ENCODE measurements around the gene HSP90AB1.

The HSP90AB1 gene

GRCh38 chr6:44265722-44266233, 18.9 kb downstream of the HSP90AB1 start:
- no peak for DNase-seq

DNA sequence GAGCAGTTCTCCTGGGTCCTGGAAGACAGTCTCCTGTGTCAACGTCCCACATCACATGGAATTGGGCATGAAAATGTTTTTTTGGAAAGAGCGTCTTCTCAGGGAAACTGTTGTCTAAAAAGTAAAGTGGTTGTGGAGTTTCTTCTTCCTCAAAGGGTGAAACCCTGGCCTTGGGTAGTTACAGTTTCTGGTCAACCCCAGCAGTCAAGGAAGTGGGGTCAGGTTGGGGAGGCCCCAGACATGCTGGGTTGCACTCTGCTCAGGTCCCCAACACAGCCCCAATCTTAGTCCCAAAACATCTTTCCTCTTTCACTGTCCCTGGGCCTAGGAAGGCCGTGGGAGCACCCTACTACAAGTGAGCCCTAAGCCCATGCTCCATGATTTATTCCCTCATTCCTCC, 19.4 kb downstream of the HSP90AB1 start:
- no peak for DNase-seq

DNA sequence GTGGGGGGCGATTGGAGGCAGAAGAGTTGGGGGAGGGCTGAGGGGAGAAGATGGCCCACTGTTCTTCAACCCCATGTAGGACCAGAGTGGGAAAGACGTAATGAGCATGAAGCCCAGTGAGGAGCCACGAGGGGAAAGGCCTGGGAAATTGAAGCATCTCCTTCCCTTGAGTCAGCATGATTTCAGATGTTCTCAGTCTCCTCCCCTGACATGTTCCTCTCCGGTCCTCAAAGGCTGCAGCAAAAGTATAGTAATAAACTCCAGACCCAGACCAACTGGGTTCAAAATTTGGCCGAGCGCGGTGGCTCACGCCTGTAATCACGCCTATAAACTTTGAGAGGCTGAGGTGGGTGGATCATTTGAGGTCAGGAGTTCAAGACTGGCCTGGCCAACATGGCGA, 20.4 kb downstream of the HSP90AB1 start:
- DNase-seq: no peak

DNA sequence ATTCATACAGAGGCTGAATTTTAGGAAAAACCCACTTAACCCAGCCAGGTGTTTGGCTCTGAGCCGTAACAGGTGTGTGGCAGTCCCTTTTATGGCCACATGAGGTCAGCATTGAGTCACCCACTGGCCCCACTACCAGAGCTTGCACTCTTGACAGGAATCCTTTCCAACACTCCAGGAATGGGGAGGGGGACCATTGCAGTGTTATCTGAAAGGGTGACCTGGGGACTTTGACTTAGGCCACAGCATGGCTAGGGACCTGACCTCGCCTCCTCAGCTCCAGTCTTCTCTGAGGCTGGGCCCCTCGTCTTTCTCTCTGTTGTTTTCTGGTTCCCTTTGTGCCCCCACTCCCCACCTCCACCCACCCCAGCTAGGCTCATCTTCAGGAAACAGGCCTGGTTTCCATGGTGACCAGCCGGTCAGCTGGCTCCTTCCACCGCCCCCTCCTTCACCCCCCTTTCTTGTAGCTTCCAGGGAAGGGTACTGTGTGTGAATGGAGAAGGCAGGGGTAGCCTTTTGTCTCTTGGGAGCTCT, 21.3 kb downstream of the HSP90AB1 start:
- DNase-seq: peak in 33 of 51 donors; percentile 15 to 64 (median 42)

GRCh38 chr6:44269178-44269920, 22.4 kb downstream of the HSP90AB1 start:
- no peak for DNase-seq

GRCh38 chr6:44269921-44270525, 23.1 kb downstream of the HSP90AB1 start, which contains the start of gene TMEM151B:
Gene TMEM151B (plus strand): TSS chr6:44270450. CDS start chr6:44270743, 293 bp downstream.
- peak in 21 of 51 donors; percentile 8 to 52 (median 32) for DNase-seq

DNA sequence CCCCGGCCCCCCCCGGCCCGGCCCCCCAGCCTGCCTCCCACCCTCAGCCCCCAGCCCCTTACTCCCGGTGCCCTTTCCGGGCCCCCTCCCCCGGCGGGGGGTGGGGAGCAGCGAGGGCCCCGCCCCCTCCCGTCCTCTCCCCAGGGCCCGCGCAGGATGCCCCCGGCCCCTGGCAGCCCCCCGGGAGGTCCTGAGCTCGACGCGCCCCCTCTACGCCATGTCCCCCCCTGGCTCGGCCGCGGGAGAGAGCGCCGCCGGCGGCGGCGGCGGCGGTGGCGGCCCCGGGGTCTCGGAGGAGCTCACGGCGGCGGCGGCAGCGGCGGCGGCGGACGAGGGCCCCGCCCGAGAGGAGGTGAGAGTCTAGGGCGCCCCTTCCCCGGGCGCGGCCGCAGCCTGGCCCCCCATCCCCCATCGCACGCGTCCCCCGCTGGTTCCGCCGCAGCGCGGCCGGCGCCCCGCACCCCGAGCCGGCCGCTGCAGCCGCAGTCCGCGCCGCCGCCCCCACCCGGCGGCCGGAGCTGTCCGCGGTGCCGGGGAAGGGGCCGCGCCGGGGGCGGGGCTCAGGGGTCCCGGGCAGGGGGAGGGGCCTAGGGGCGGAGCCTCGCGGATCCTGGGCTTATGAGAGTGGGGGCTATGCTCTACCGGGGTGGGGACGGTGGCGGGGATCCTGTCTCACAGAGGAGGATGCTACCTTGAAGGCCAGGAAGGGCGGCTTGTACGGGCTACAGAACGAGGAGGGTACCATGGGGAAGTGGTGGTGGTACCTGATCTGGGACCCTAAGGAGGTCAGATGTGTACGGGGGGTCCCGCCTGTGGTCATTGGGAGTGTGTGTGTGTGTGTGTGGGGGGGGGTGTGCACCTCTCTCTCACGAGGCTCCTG, 23.9 kb downstream of the HSP90AB1 start:
- DNase-seq: peak in 6 of 51 donors; percentile 18 to 48 (median 29)

GRCh38 chr6:44271406-44271723, 24.5 kb downstream of the HSP90AB1 start:
- no peak for DNase-seq

- DNase-seq: no peak
These were observed 25.0 kb downstream of the HSP90AB1 start for GRCh38 chr6:44271914-44272313.

- no peak for DNase-seq
These were observed 25.6 kb downstream of the HSP90AB1 start for GRCh38 chr6:44272529-44272928.

DNA sequence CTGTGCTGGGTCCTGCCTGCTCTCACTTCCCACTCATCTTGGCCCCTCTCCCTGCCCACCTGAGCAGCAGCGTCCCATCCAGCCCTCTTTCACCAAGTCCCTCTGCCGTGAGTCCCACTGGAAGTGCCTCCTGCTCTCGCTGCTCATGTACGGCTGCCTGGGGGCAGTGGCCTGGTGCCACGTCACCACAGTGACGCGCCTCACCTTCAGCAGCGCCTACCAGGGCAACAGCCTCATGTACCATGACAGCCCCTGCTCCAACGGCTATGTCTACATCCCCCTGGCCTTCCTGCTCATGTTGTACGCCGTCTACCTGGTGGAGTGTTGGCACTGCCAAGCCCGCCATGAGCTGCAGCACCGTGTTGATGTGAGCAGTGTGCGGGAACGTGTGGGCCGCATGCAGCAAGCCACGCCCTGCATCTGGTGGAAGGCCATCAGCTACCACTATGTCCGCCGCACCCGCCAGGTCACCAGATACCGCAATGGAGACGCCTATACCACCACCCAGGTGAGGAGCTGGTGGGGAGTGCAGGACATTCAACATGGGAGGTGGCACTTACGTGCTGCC, 26.2 kb downstream of the HSP90AB1 start:
- DNase-seq: no peak

GRCh38 chr6:44273617-44274016, 26.7 kb downstream of the HSP90AB1 start:
- no peak for DNase-seq

DNA sequence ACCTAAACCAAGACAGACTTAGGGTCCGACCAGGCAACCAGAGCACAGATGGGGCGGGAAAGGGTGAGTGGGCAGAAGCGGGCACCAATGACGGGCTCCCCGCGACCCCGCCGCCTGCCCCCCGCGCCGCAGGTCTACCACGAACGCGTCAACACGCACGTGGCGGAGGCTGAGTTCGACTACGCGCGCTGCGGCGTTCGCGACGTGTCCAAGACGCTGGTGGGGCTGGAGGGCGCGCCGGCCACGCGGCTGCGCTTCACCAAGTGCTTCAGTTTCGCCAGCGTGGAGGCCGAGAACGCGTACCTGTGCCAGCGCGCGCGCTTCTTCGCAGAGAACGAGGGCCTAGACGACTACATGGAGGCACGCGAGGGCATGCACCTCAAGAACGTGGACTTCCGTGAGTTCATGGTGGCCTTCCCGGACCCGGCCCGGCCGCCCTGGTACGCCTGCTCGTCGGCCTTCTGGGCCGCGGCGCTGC, 28.4 kb downstream of the HSP90AB1 start:
- no peak for DNase-seq

DNA sequence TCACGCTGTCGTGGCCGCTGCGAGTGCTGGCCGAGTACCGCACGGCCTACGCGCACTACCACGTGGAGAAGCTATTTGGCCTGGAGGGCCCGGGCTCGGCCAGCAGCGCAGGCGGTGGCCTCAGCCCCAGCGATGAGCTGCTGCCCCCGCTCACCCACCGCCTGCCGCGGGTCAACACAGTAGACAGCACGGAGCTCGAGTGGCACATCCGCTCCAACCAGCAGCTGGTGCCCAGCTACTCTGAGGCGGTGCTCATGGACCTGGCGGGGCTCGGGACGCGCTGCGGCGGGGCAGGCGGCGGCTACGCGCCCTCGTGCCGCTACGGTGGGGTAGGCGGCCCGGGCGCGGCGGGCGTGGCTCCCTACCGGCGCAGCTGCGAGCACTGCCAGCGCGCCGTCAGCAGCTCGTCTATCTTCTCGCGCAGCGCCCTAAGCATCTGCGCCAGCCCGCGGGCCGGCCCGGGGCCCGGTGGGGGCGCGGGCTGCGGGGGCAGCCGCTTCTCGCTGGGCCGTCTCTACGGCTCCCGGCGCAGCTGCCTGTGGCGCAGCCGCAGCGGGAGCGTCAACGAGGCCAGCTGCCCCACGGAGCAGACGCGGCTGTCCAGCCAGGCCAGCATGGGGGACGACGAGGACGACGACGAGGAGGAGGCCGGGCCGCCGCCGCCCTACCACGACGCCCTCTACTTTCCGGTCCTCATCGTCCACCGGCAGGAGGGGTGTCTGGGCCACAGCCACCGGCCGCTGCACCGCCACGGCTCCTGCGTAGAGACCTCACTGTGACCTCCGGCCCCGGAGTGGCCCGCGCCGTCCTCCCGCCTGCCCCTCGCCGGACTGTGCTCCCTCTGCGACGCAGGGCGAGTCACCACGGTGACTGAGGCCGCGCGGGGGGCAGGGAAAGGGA, 29.1 kb downstream of the HSP90AB1 start:
- DNase-seq: no peak

DNA sequence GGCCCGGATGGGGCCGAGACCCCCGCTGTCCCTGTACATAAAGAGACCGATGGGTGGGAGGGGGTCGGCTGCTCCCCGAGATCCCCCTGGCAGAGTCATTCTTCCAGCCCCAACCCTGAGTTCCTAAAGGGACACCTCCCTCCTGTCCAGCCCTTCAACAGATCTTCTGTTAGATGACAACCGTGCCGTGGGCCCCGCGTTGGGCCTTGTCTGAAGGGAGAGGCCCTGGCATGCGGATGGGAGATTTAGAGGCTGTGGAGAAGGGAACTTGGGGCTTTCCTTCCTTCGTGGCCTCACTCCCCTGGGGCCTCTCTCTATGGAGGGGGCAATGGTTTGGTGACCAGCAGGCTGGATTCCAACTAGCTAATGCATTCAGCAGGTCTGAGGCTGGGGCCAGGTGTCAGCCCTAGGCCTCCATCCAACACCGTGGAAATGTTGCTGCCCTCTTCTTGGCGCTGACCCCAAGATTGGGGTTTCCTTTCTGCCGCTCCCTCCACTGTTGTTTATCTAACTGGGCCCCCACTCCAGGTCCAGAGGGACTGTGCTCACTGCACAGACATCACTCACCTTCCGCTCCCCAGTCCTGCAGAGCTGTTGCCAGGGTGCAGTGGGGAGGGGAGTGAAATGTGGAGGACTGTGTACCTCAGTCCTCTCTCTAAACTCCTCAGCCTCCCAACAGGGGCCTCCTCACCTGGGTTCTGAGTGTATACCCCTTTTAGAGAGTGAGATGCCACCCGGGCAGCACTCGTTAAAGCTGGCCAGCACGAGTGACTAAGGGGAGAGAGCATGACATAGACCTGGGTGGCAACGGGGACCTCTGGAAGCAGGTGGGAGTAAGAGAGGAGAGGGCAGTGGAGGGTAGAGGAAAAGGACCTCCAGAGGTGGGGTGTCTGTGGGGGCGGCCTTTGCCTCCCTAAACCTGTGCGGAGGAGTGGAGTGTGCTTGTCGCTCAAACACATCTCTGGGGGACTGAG, 30.1 kb downstream of the HSP90AB1 start:
- DNase-seq: no peak

GRCh38 chr6:44277763-44278162, 30.9 kb downstream of the HSP90AB1 start:
- no peak for DNase-seq

- DNase-seq: no peak
These were observed 31.4 kb downstream of the HSP90AB1 start for GRCh38 chr6:44278315-44278714.

DNA sequence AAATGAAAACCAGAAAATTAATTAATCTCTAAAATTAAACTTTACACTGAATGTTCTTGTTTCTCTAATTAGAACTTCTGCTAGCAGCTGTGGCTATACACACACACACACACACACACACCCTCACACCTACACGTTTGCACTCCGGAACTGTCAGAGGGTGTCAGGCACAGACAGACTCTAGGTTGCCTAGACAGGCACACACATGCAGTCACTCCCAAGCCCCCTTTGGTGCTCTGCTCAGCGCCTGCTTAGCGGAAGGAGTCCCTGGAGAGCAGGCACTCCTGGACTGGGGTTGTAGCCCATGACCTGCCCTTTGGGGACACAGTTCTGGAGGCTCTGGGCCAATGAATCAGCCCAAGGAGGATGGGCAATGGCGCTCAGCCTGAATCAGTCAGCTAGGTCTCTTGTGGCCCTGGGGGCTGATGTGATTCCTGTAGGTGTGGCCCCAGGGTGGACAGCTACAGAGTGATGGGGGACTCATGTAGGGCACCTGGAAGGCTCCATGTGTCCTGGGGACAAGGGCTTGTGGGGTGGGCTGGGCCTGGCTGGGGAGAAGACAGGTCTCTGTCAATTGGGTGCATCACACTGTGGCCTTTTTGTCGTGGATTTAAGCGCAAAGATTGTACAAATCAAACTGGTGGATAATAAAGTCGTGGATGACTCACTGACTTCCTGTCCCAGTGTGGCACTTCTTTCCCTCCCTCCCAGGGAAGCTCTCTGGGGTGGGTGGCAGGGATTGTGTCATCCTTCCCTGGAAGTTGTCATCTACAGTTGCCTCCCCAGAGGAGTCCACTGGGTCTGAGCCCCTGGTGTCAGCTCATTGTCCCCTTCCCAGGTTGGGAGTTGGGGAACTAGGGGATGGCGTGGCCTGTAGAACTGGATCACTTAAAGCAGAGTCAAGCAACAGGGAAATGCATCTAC, 32.1 kb downstream of the HSP90AB1 start:
- DNase-seq: peak in 2 of 51 donors; percentile 55 to 62

All from hypothalamus (tissue), 51 donors.